ENCODE measurements around the gene NCEH1.

Gene NCEH1

GRCh38 chr3:172591125-172591605 lies 119.7 kb downstream of the NCEH1 start:
- DNase-seq, result no peak

GRCh38 chr3:172586436-172586835 lies 124.4 kb downstream of the NCEH1 start:
- DNase-seq, result no peak

DNA sequence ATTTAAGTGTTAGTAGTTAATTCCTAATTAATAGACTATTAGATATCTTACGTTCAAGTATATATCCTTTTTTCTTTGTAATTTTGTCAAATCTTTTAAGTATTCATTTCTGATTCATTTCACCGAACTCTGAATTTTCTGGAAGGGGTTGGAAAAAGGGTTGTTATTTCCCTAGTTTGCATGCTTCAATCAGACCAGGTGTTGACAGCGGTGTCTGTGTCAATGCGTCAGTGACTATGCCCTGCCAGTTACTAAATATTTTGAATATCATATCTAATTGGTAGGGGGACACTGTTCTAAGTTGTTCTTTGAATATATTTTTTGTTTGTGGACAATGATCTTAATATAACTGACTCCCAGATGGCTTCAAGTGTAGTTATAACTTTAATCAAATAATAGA lies 124.9 kb downstream of the NCEH1 start:
- no peak for DNase-seq

DNA sequence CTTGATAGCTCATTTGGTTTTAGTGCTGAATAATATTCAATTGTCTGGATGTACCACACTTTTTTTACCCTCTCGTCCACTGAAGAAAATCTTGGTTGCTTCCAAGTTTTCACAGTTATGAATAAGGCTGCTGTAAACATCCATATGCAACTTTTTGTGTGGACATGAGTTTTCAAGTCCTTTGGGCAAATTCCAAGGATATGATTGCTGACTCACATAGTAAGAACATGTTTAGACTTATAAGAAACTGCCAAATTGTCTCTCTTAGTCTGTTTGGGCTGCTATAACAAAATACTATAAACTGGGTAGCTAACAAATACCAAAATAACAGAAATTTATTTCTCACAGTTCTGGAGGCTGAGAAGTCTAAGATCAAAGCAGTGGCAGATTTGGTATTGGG lies 128.2 kb downstream of the NCEH1 start:
- no peak for DNase-seq

- no peak for DNase-seq
These were observed 129.1 kb downstream of the NCEH1 start for GRCh38 chr3:172581757-172582166.

- DNase-seq, result no peak
These were observed 130.0 kb downstream of the NCEH1 start for GRCh38 chr3:172580680-172581401.
